GM18498 (cell line): Measurements from ENCODE around the gene KRTAP1-4.
"Not testable (repeated sequence)": the region's sequence is repeated elsewhere in the genome, so short reads cannot be mapped to it uniquely, and the experiment has no call there.

Experiments used
- ATAC-seq: cut with Tn5 transposase; IDR thresholded peaks from one replicate; pipeline ENCODE4 v1.9.1; 2021; ENCODE audit warnings: mild to moderate bottlenecking, moderate library complexity; ENCODE audit not compliant: unreplicated experiment

KRTAP1-4 gene

GRCh38 chr17:41049110-41049509 lies 19.1 kb upstream of the KRTAP1-4 start:
- no peak for ATAC-seq

- ATAC-seq, result no peak
Observed at GRCh38 chr17:41048441-41048840, 18.4 kb upstream of the KRTAP1-4 start.

- ATAC-seq, result not testable (repeated sequence)
Observed at GRCh38 chr17:41046735-41047465, 16.9 kb upstream of the KRTAP1-4 start, which contains the start of gene KRTAP2-1. Gene KRTAP2-1 (minus strand): TSS chr17:41047316. CDS start chr17:41047267, 49 bp downstream.

- no peak for ATAC-seq
Observed at GRCh38 chr17:41042953-41043352, 13.0 kb upstream of the KRTAP1-4 start.

- not testable (repeated sequence) for ATAC-seq
Observed at GRCh38 chr17:41040783-41041571, 11.0 kb upstream of the KRTAP1-4 start, which contains the start of gene KRTAP1-1. Gene KRTAP1-1 (minus strand): TSS chr17:41041450. CDS start chr17:41041397, 53 bp downstream.

GRCh38 chr17:41037853-41038350 lies 7.9 kb upstream of the KRTAP1-4 start:
- no peak for ATAC-seq

GRCh38 chr17:41034346-41034935 lies 4.4 kb upstream of the KRTAP1-4 start, which contains the start of gene KRTAP1-3:
Gene KRTAP1-3 (minus strand): TSS chr17:41034874. CDS start chr17:41034821, 53 bp downstream.
- not testable (repeated sequence) for ATAC-seq

- ATAC-seq, result no peak
Observed at GRCh38 chr17:41026715-41027471, 3.1 kb downstream of the KRTAP1-4 start, which contains the start of gene KRTAP1-5. Gene KRTAP1-5 (minus strand): TSS chr17:41027208. CDS start chr17:41027155, 53 bp downstream.

GRCh38 chr17:41024697-41025096 lies 5.3 kb downstream of the KRTAP1-4 start:
- no peak for ATAC-seq

GRCh38 chr17:41020336-41020735 lies 9.7 kb downstream of the KRTAP1-4 start:
- ATAC-seq, result no peak

GRCh38 chr17:41019415-41019814 lies 10.6 kb downstream of the KRTAP1-4 start:
- ATAC-seq, result no peak

- no peak for ATAC-seq
Observed at GRCh38 chr17:41018541-41018940, 11.5 kb downstream of the KRTAP1-4 start.

GRCh38 chr17:41016578-41017215 lies 13.3 kb downstream of the KRTAP1-4 start:
- no peak for ATAC-seq

GRCh38 chr17:41015454-41015853 lies 14.5 kb downstream of the KRTAP1-4 start:
- ATAC-seq, result no peak

GRCh38 chr17:41013606-41014005 lies 16.4 kb downstream of the KRTAP1-4 start:
- no peak for ATAC-seq

GRCh38 chr17:41013181-41013580 lies 16.8 kb downstream of the KRTAP1-4 start:
- no peak for ATAC-seq

GRCh38 chr17:41012326-41013120 lies 17.5 kb downstream of the KRTAP1-4 start:
- ATAC-seq, result no peak

GRCh38 chr17:41010441-41010840 lies 19.6 kb downstream of the KRTAP1-4 start:
- ATAC-seq, result no peak

GRCh38 chr17:41009936-41010335 lies 20.1 kb downstream of the KRTAP1-4 start:
- ATAC-seq, result no peak
